HG02970 (cell line): Measurements from ENCODE around the gene GRAMD4.

ENCODE experiments used
- ATAC-seq: cut with Tn5 transposase; IDR thresholded peaks from one replicate; pipeline ENCODE4 v1.9.1; 2021; ENCODE audit warnings: mild to moderate bottlenecking, moderate library complexity, moderate number of reproducible peaks; ENCODE audit not compliant: unreplicated experiment, low FRiP score

The GRAMD4 gene

GRCh38 chr22:46581538-46582244 lies 38.5 kb upstream of the GRAMD4 start:
- no peak for ATAC-seq

- no peak for ATAC-seq
Measured at GRCh38 chr22:46582281-46582933, 37.8 kb upstream of the GRAMD4 start.

- no peak for ATAC-seq
Measured at GRCh38 chr22:46583571-46583970, 36.6 kb upstream of the GRAMD4 start.

DNA sequence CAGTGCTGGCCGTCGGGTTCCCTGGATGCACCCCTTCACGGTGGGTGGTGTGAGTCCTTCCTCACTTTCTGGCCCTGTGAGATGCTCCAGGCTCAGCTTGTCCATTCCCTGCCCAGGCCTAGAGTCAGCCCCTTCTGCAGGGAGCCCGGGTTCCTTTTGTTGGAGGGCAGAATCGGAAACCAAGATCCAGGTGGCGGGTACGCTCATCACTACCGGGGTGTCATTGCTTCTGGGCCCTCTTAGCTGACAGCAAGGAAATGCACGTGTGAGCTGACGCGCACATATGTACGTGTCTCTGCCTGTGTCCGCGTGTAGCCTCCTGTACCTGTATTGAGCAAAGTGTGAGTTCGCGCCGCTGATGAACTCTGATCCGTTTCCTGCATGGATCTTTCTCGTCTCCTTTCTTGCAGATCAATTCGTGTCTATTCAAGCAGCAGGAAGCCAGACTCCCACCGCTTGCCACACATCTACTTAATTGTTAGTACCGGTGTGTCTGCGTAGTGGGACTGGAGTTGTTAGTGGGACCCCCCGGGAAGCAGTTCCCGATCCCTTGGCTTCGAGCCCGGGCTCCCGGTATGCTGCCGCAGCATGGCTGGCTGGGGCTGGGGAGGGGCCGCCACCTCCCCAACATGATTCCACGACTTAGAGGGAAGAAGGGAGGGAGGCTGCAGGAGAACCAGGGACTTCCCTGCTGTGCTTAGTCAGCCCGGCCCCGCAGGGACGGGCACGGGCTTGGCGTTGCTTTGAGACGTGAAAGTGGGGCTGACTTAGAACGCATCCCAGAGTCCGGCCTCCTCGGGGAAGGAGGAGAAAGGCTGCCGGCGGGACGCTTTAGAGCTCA lies 35.9 kb upstream of the GRAMD4 start:
- ATAC-seq, result no peak

GRCh38 chr22:46585340-46586122 lies 34.7 kb upstream of the GRAMD4 start:
- ATAC-seq, result no peak

- no peak for ATAC-seq
Measured at GRCh38 chr22:46586123-46586519, 34.1 kb upstream of the GRAMD4 start.

GRCh38 chr22:46586531-46587011 lies 33.6 kb upstream of the GRAMD4 start:
- ATAC-seq, result no peak

DNA sequence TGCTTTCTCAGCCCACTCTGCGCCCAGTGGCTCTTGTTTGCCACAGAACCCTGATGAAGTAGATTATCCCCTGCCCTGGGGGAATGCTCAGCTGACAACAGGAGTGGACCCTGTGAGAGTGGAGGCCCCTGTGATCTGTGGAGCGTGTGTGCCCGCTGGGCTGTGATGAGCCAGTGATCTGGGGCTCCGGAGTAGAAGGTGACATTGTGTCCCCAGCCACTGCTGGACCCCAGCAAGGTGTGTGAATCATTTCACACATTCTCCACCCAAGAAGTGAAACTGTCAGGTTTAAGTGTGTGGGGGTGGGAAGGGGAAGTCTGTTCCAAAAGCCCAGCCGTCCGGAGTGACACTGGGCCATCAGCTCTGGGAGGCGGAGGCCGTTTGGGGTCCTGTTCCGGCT lies 33.1 kb upstream of the GRAMD4 start:
- ATAC-seq, result no peak

DNA sequence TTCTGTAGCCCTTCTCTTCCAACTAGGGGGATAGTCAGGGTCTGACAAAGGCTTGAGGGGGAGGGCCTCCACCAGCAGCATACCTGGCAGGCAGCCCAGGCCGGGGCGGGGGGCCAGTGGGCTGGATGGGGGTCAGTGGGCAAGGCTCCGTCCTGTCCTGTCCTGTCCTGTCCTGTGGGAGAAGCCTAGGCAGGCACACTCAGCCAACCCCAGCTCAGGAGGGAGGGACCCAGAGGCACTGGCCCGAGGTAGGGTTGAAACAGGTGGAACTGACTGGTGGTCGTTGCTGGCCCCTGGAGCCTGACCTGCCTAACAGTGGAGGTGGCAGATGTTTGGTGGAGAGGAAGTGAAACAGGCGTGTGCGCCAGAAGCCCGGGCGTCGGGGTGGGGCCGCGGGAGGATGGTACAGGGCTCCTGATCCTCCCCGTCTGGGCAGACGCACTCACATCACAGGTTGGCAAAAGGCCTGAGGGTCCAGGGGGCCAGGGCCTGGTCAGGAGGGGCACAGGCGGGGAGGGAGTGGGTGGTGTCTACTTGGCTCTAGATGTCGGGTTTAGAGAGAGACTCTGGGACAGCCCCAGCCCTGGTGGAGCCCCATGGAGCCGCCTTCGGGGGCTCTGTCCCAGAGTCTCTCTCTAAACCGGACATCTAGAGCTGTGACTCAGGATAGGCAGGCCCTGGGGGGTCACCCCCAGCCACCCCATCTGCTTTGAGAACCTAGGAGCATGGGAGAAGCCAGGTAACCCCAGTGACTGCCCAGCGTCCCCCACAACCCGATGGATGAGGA lies 32.5 kb upstream of the GRAMD4 start:
- ATAC-seq, result no peak

DNA sequence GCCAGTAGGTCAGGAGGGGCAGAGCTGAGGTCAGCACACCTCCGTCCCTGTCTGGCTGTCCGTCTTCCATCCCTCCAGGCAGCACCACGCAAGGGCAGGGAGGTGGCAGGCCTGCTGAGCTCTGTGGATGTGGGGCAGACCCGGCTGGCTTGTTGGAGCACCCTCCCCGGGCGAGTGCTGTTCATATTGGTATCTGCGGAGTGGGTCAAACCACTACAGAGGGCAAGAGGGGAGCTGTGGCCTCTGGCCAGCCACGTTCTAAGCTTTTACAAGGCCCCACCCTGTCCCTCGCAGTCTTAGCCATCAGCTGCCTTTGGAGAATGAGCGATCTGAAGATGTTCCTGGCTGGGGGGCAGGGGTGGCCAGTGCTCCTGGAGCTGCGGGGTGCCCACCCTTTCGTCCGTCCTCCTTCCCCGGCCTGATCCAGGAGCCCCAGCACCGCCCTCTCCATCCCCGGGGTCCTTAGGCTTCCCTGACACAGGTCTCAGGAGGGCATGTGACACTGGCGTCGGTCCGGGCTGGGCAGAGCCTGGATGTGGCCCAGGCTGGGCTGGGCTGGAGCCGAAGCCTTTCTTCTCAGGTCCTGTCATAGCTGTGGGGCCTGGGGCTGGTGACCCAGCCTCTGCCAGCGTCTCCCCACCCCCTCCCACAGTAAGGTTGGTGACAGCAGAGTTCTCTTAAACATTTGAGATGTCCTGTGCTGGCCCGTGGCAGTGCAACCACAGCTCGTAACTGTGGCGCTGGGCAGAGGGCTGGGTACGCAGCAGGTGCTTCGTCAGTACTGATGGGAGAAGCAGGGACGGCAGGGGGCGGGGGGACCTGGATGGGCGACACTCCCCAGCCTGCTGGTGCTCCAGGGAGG lies 31.7 kb upstream of the GRAMD4 start:
- no peak for ATAC-seq

DNA sequence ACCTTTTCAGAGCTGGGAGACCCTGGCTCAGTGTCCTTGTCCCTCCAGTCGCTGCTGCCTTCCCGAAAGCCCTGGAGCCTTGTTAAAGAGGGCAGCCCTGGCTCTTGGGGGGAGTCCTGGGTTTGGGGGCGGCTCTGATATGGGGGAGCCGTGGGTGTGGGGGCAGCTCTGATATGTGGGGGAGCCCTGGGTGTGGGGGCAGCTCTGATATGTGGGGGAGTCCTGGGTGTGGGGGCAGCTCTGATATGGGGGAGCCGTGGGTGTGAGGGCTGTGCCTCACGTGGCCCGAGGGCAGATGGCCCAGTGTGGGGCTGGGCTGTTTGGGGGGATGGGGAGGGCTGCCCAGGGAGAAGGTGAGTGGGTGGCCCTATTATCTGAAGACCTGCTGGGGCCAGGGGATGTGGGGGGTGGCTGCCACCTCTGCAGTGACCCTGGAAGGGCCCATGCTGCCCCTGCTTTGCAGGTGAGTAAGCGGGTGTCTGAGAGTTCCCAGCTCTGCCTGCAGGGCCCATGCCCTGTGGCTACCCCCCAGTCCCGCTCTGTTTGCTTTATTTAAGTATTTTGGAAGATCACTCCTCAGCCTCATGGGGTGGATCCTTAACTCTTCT lies 30.9 kb upstream of the GRAMD4 start:
- no peak for ATAC-seq

GRCh38 chr22:46589871-46590271 lies 30.3 kb upstream of the GRAMD4 start:
- ATAC-seq, result no peak

DNA sequence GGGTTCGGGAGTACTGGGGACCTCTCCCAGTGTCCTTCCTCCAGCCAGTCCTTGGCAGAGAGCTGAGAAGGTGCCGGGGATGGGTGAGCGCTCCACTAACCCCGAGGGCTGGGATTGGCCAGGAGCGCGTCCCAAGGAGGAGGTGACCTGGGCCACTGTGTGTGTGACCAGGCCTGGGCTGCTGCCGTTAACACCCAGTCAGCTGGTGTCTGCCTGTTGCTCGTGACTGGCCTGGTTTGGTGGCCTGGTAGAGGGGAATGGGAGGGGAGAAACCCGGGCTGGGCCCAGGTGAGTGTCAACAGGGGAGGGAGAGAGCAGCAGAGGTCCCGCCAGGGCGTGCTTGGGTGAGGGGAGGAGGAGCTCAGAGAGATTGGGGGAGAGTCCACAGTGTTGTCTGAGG lies 29.9 kb upstream of the GRAMD4 start:
- ATAC-seq, result no peak

DNA sequence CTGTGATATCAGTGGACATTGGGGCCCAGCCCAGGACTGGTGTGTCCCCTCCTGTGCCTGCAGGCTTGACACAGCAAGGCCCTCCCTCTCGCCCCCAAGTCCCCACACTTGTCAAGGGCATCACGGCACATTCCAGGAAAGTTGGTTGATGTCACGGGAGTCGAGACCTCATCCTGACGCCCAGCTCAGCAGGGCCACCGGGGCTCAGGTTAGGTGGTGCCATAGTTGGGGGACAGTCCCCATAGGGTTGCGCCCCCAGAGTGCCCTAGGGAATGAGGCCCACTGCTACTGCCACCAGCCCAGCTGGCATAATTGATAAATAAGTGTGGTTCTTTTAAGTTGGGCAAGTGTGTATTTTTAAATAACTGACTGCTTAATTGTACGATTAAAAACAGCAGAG lies 28.3 kb upstream of the GRAMD4 start:
- ATAC-seq, result no peak

DNA sequence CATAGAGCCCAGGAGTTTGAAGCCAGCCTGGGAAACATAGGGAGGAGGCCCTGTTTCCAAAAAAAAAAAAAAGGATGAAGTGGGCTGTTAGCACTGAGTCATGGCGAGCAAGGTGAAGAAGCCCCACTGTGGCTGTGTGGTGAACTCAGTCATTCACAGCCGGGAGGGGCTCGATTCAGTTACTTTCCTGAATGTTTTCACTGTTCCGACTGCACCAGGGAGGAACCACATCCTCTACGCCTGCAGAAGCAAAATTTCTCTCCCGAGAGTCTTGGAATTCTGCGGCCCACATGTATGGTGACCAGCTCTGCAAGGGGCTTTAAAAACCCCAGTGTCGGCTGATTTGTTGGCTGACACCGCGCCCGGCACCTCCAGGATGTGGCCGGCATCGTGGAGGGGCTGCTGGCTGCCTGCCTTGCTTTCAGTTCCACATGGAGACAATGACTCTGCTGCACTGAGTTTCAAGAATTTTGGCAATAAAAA lies 27.8 kb upstream of the GRAMD4 start:
- ATAC-seq, result no peak

GRCh38 chr22:46593211-46593681 lies 26.9 kb upstream of the GRAMD4 start:
- ATAC-seq, result no peak

- ATAC-seq, result no peak
Measured at GRCh38 chr22:46593996-46594946, 25.9 kb upstream of the GRAMD4 start.
